Nephron (organoid): ENCODE results near the gene AHSG.
"Not testable (repeated sequence)": the region's sequence is repeated elsewhere in the genome, so short reads cannot be mapped to it uniquely, and the experiment has no call there.

Experiments
- H3K27ac Mint-ChIP-seq, 3 experiments: 2 replicates each; pipeline ENCODE4 v1.8.0; 2020; ENCODE audit warnings: mixed read lengths in 3 of 3, mild to moderate bottlenecking in 2 of 3, moderate library complexity in 1 of 3
- H3K27me3 Mint-ChIP-seq: 2 replicates; pipeline ENCODE4 v1.8.0; 2021; ENCODE audit warnings: low read depth, mild to moderate bottlenecking, moderate library complexity, mixed read lengths
- H3K36me3 Mint-ChIP-seq: 2 replicates; pipeline ENCODE4 v1.8.0; 2020; ENCODE audit warnings: low read depth, mixed read lengths
- H3K4me1 Mint-ChIP-seq: 2 replicates; pipeline ENCODE4 v1.8.0; 2020; ENCODE audit warnings: mixed read lengths
- H3K4me3 Mint-ChIP-seq, 3 experiments: 2 replicates each; pipeline ENCODE4 v1.8.0; 2020; ENCODE audit warnings: mild to moderate bottlenecking in 3 of 3, mixed read lengths in 3 of 3, moderate library complexity in 2 of 3
- H3K9me3 Mint-ChIP-seq: 2 replicates; pipeline ENCODE4 v1.8.0; 2020; ENCODE audit warnings: mixed read lengths
- CTCF ChIP-seq, 3 experiments: fragments of 200-600 bp; sonication (generic); IDR thresholded peaks; one replicate each; pipeline ENCODE4 v1.5.0; 2021; ENCODE audit warnings: antibody characterized with exemption in 3 of 3; ENCODE audit not compliant: unreplicated experiment in 3 of 3

AHSG gene

DNA sequence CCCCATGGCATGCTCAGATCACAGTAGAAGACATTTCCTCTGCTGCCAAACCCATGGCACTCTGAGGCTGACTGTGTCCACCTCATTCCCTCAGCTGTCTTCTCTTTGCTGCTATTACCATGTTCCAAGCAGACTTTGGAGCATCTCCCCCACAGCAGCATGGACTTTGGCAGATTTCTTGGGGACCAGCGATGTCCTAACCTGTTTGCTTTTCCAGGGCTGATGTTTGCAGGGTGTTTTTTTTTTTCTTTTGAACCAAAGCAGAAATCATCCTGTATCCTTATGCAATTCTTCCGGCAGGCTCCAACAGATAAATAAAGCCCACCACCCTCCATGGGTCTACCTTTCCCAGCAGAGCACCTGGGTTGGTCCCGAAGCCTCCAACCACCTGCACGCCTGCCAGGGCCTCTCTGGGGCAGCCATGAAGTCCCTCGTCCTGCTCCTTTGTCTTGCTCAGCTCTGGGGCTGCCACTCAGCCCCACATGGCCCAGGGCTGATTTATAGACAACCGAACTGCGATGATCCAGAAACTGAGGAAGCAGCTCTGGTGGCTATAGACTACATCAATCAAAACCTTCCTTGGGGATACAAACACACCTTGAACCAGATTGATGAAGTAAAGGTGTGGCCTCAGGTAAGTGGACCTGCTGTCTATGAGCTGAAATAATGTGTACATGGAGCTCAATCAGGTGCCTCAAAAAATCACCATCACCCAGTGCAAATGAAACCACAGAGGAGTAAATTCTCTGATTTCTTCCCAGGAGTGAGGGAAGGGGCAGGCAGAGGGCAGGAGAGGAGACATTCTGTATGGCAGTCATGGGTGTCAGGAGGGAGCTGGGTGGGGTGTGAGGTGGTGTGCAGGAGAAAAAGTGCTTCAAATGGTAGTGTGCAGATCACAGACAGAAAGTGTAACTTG lies at the start of gene AHSG:
Gene AHSG (plus strand): TSS at position 340 of the 916 bp plus-strand sequence. CDS start 82 bp downstream, at position 422.
- TF ChIP-seq CTCF (IDR thresholded peaks at IDR 0.05; ENCODE audit: unreplicated experiment in 3 of 3), result no peak
- H3K4me1 Mint-ChIP-seq, result peaks cover 15% of the 10 kb centered on the region
- H3K27ac Mint-ChIP-seq, result no peak within 1 kb of the TSS
- no peak within 1 kb of the TSS for H3K4me3 Mint-ChIP-seq
- H3K36me3 Mint-ChIP-seq, result no peaks in the 10 kb centered on the region
- H3K9me3 Mint-ChIP-seq, result no peaks in the 10 kb centered on the region
- peaks cover 40% of the 10 kb centered on the region for H3K27me3 Mint-ChIP-seq

DNA sequence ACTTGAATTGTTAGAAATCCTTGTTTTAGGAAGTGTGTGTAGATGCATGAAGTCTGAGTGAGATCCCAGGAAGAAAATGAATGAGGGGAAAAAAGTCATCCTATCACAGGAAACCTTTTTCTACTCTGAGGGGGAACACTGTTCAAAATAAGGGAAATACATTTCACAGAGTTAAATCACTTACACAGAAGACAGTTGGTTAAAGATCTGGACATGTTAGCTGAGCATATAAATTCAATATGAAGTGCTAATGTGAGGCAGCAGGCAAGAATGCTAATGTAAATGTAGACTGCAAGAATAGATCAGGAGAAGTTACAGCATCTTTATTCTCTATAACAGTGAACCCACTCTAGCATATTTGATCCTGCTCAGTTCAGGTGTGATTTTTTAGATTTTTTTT lies 48.3 kb upstream of the AHSG start:
- TF ChIP-seq CTCF (IDR thresholded peaks at IDR 0.05; ENCODE audit: unreplicated experiment in 3 of 3), result no peak
- Mint-ChIP-seq H3K27me3 (no peaks in the 10 kb centered on the region), H3K4me3 (peak overlapping the region; percentile 33 to 61 (median 52)), H3K9me3 (no peaks in the 10 kb centered on the region), H3K27ac (no peak overlapping the region), H3K36me3 (peaks cover 8% of the 10 kb centered on the region), H3K4me1 (peaks cover 25% of the 10 kb centered on the region)

- TF ChIP-seq CTCF (IDR thresholded peaks at IDR 0.05; ENCODE audit: unreplicated experiment in 3 of 3), result no peak
- H3K4me3 Mint-ChIP-seq, result peak overlapping the region; percentile 88 to 95 (median 89)
Measured at GRCh38 chr3:186566772-186567071, 46.1 kb upstream of the AHSG start.

DNA sequence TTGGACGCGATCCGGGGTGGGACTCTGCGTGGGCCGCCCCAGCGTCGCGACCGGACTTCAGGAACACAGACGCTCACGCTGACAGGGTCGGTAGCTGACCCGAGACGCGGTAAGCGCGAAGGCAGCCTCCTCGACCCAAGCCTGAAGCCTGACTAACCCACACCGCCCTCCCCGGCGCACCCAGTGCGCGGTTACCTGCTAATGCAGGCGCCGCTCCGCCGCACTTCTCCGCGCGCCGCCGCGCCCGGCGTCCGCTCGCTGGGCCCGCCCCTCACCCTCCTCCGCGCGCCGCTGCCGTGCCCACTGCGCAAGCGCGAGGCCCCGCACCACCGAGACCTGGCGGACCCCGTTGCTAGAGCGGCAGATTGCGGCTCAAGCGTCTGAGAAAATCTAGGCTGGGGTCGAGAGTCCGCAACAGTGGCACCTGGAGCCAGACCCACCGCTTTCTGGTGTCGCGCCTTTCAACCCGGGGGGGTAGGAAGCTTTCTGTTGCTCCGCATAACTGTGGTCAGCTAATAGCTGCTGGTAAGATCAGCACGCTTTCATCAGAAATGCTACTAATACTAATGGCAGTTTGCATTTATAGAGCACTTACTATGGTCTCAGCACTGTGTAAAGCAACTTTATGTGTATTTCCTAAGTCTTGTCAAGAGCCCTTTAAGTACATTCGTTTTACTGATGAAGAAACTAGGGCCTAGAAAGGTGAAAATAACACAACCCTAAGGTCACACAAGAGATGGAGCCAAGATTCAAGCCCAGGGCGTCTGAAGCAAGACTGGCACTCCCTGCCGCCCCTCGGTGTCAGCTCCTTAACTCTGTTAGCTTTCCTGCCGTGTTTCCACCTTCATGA lies 45.6 kb upstream of the AHSG start, which contains the start of gene TBCCD1:
Gene TBCCD1 (minus strand): TSS at position 268 of the 850 bp plus-strand sequence. CDS start 3,010 bp downstream, outside the sequence.
- Mint-ChIP-seq H3K4me3 (peak within 1 kb of the TSS; percentile 88 to 95 (median 89)), H3K4me1 (peaks cover 43% of the 10 kb centered on the region), H3K27me3 (no peaks in the 10 kb centered on the region), H3K9me3 (no peaks in the 10 kb centered on the region), H3K27ac (peak within 1 kb of the TSS; percentile 80 to 98 (median 90)), H3K36me3 (peaks cover 5% of the 10 kb centered on the region)
- no peak for TF ChIP-seq CTCF (IDR thresholded peaks at IDR 0.05; ENCODE audit: unreplicated experiment in 3 of 3)

More at GRCh38 chr3:186566772-186567071, 46.1 kb upstream of the AHSG start:
- no peaks in the 10 kb centered on the region for H3K27me3 Mint-ChIP-seq
- peaks cover 8% of the 10 kb centered on the region for H3K36me3 Mint-ChIP-seq
- no peaks in the 10 kb centered on the region for H3K9me3 Mint-ChIP-seq
- peak overlapping the region; percentile 62 to 98 (median 90) for H3K27ac Mint-ChIP-seq
- peaks cover 40% of the 10 kb centered on the region for H3K4me1 Mint-ChIP-seq

GRCh38 chr3:186569361-186569760 lies 43.5 kb upstream of the AHSG start:
- Mint-ChIP-seq H3K4me1 (peaks cover 43% of the 10 kb centered on the region), H3K27ac (peak overlapping the region in 1 of 3 experiments; percentile 89), H3K4me3 (peak overlapping the region; percentile 91 to 98 (median 92))
- H3K27me3 Mint-ChIP-seq, H3K36me3 Mint-ChIP-seq, H3K9me3 Mint-ChIP-seq: not testable (repeated sequence)

DNA sequence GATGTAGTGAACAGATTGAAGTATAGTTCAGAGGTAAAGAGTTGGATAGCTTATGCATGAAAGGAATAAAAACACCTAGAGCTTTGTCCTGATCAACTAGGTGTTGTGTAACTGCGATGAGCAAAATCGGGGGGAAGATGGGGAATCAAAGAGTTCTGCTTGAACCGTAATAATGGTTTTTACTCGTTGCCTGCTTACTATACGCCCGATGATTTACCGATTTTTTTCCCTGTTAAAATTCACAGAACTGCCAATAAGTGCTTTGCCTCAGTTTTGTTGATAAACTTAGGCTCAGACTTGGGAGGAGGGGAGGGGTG lies 43.1 kb upstream of the AHSG start:
- Mint-ChIP-seq H3K4me3 (peak overlapping the region; percentile 91 to 98 (median 92)), H3K27ac (peak overlapping the region in 2 of 3 experiments; percentile 61 to 89), H3K36me3 (peaks cover 12% of the 10 kb centered on the region), H3K4me1 (peaks cover 39% of the 10 kb centered on the region), H3K9me3 (no peaks in the 10 kb centered on the region), H3K27me3 (no peaks in the 10 kb centered on the region)
- TF ChIP-seq CTCF (IDR thresholded peaks at IDR 0.05; ENCODE audit: unreplicated experiment in 3 of 3), result no peak
